ENCODE measurements around the gene COQ8A. TPM values are rescaled to one million over a fixed set of nuclear protein-coding genes. Genes with fewer than 3 reads are reported as not detected.

Gene COQ8A
- total and polyA plus RNA-seq, 2 donors (not counting 1 experiment from before 2014, with no cell fraction given), result 3.8 to 19.7 TPM

- Histone ChIP-seq H3K27ac (ENCODE audit: insufficient read depth, low read length) (no peak overlapping the region), H3K27me3 (ENCODE audit: control insufficient read depth, insufficient read depth, low read length) (no peaks in the 10 kb centered on the region), H3K4me1 (ENCODE audit: control insufficient read depth, extremely low read depth, insufficient read depth, low read length) (peaks cover 7% of the 10 kb centered on the region), H3K9me3 (ENCODE audit: control insufficient read depth, insufficient read depth, low read depth, low read length) (no peaks in the 10 kb centered on the region), H2AFZ (ENCODE audit: low read length) (peak overlapping the region; percentile 79), H4K20me1 (ENCODE audit: control insufficient read depth, extremely low read depth, insufficient read depth, low read length) (no peaks in the 10 kb centered on the region), H3K36me3 (ENCODE audit: control insufficient read depth, insufficient read depth, low read length) (no peaks in the 10 kb centered on the region), H3K9ac (ENCODE audit: insufficient read depth, low read length) (peak overlapping the region; percentile 55), H3K4me2 (ENCODE audit: extremely low read depth, insufficient read depth, low read length) (peak overlapping the region; percentile 91), H3K79me2 (ENCODE audit: control insufficient read depth, insufficient read depth, low read length) (no peaks in the 10 kb centered on the region), H3K4me3 (replicated peaks in 1 of 4; ENCODE audit: control extremely low read depth in 1 of 4, insufficient read depth in 1 of 4, low read depth in 3 of 4, low read length in 4 of 4) (peak overlapping the region; percentile 69 to 81 (median 72))
- TF ChIP-seq EZH2 (IDR thresholded peaks at IDR 0.05; ENCODE audit: low read length, missing control alignments) (no peak), CTCF (conservative IDR thresholded peaks at IDR 0.05 in 1 of 2, IDR thresholded peaks at IDR 0.05 in 1 of 2; ENCODE audit: low read depth in 1 of 2, low read length in 2 of 2) (no peak)
- no peak for DNase-seq (ENCODE audit: low read depth in 2 of 2)
These were observed 643 bp downstream of the COQ8A start for GRCh38 chr1:226940806-226941067.

GRCh38 chr1:226942392-226942791 lies 2.3 kb downstream of the COQ8A start:
- no peak for TF ChIP-seq CTCF (conservative IDR thresholded peaks at IDR 0.05 in 1 of 2, IDR thresholded peaks at IDR 0.05 in 1 of 2; ENCODE audit: low read depth in 1 of 2, low read length in 2 of 2)
- TF ChIP-seq EZH2 (IDR thresholded peaks at IDR 0.05; ENCODE audit: low read length, missing control alignments), result no peak
- no peaks in the 10 kb centered on the region for H4K20me1 ChIP-seq (ENCODE audit: control insufficient read depth, extremely low read depth, insufficient read depth, low read length)
- H3K27me3 ChIP-seq (ENCODE audit: control insufficient read depth, insufficient read depth, low read length), result no peaks in the 10 kb centered on the region
- no peaks in the 10 kb centered on the region for H3K9me3 ChIP-seq (ENCODE audit: control insufficient read depth, insufficient read depth, low read depth, low read length)
- no peaks in the 10 kb centered on the region for H3K79me2 ChIP-seq (ENCODE audit: control insufficient read depth, insufficient read depth, low read length)
- H2AFZ ChIP-seq (ENCODE audit: low read length), result no peak overlapping the region
- H3K27ac ChIP-seq (ENCODE audit: insufficient read depth, low read length), result no peak overlapping the region
- no peaks in the 10 kb centered on the region for H3K36me3 ChIP-seq (ENCODE audit: control insufficient read depth, insufficient read depth, low read length)
- H3K4me2 ChIP-seq (ENCODE audit: extremely low read depth, insufficient read depth, low read length), result no peak overlapping the region
- H3K4me1 ChIP-seq (ENCODE audit: control insufficient read depth, extremely low read depth, insufficient read depth, low read length), result peaks cover 7% of the 10 kb centered on the region
- no peak overlapping the region for H3K9ac ChIP-seq (ENCODE audit: insufficient read depth, low read length)
- no peak overlapping the region for H3K4me3 ChIP-seq (replicated peaks in 1 of 4; ENCODE audit: control extremely low read depth in 1 of 4, insufficient read depth in 1 of 4, low read depth in 3 of 4, low read length in 4 of 4)
- DNase-seq (ENCODE audit: low read depth in 2 of 2), result no peak

- no peak overlapping the region for H3K4me3 ChIP-seq (replicated peaks in 1 of 4; ENCODE audit: control extremely low read depth in 1 of 4, insufficient read depth in 1 of 4, low read depth in 3 of 4, low read length in 4 of 4)
- DNase-seq (ENCODE audit: low read depth in 2 of 2), result no peak
- no peak overlapping the region for H3K27ac ChIP-seq (ENCODE audit: insufficient read depth, low read length)
- no peak overlapping the region for H3K9ac ChIP-seq (ENCODE audit: insufficient read depth, low read length)
- TF ChIP-seq EZH2 (IDR thresholded peaks at IDR 0.05; ENCODE audit: low read length, missing control alignments), result no peak
- H3K4me1 ChIP-seq (ENCODE audit: control insufficient read depth, extremely low read depth, insufficient read depth, low read length), result peaks cover 7% of the 10 kb centered on the region
- H3K79me2 ChIP-seq (ENCODE audit: control insufficient read depth, insufficient read depth, low read length), result no peaks in the 10 kb centered on the region
- H3K27me3 ChIP-seq (ENCODE audit: control insufficient read depth, insufficient read depth, low read length), result no peaks in the 10 kb centered on the region
- no peaks in the 10 kb centered on the region for H3K36me3 ChIP-seq (ENCODE audit: control insufficient read depth, insufficient read depth, low read length)
- H2AFZ ChIP-seq (ENCODE audit: low read length), result no peak overlapping the region
- no peaks in the 10 kb centered on the region for H3K9me3 ChIP-seq (ENCODE audit: control insufficient read depth, insufficient read depth, low read depth, low read length)
- no peak overlapping the region for H3K4me2 ChIP-seq (ENCODE audit: extremely low read depth, insufficient read depth, low read length)
- no peaks in the 10 kb centered on the region for H4K20me1 ChIP-seq (ENCODE audit: control insufficient read depth, extremely low read depth, insufficient read depth, low read length)
These were observed 3.1 kb downstream of the COQ8A start for GRCh38 chr1:226943156-226943555.

Data from fibroblast of lung (primary cell).